Measurements from ENCODE around the gene PRSS36. TPM values are rescaled to one million over a fixed set of nuclear protein-coding genes. Genes with fewer than 3 reads are reported as not detected.

PRSS36 gene
- total RNA-seq, 2 donors from 2014 or later, result 1.3 to 1.9 TPM

DNA sequence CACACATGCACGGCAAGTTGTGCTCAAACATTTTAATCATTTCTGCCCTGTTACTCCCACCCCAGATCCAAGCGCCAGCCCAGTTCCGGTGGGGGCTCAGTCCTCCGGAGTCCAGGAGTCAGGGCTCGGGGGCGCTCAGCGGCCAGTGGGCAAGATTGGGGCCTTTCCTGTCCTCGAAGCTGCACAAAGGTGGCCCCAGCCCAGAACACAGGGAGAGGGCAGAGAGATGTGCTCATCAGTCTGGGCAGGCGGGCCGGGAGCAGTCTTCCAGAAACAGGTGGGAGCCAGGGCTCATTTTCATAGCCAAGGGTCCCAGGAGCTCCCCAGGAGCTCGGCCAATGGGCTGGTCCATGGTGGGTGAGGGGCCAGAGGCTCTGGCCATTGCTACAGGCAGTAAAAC lies 18.4 kb downstream of the PRSS36 start:
- Histone ChIP-seq H3K4me1 (peaks cover 0 to 39% of the 10 kb centered on the region in 2 donors), H3K36me3 (peaks cover 59% of the 10 kb centered on the region), H3K9me3 (no peaks in the 10 kb centered on the region), H3K4me3 (no peak overlapping the region), H3K27ac (no peak overlapping the region), H3K27me3 (no peaks in the 10 kb centered on the region)
- TF ChIP-seq, protein P1, sequence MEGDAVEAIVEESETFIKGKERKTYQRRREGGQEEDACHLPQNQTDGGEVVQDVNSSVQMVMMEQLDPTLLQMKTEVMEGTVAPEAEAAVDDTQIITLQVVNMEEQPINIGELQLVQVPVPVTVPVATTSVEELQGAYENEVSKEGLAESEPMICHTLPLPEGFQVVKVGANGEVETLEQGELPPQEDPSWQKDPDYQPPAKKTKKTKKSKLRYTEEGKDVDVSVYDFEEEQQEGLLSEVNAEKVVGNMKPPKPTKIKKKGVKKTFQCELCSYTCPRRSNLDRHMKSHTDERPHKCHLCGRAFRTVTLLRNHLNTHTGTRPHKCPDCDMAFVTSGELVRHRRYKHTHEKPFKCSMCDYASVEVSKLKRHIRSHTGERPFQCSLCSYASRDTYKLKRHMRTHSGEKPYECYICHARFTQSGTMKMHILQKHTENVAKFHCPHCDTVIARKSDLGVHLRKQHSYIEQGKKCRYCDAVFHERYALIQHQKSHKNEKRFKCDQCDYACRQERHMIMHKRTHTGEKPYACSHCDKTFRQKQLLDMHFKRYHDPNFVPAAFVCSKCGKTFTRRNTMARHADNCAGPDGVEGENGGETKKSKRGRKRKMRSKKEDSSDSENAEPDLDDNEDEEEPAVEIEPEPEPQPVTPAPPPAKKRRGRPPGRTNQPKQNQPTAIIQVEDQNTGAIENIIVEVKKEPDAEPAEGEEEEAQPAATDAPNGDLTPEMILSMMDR (IDR thresholded peaks at IDR 0.05), result no peak
- no peak for DNase-seq (ENCODE audit: low spot score)

DNA sequence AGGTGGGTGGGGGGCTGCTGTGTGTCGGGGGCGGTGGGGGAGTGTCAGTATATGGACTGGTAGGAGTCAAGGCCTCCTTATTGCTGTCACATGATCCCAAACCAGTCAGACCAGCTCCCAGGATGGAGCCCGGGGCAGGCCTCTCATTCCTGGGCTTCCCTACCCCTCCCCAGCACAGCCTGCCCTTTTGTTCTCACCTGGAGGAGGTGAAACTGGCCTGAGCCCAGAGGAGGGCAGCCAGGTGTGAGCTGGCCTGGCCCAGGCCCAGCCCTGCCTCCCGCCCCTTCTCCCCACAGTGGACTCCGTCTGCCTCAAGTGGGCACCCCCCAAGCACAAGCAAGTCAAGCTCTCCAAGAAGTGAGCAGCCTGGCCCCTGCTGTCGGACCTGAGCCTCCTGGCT lies 19.0 kb downstream of the PRSS36 start:
- Histone ChIP-seq H3K27ac (no peak overlapping the region), H3K4me1 (peaks cover 0 to 39% of the 10 kb centered on the region in 2 donors), H3K36me3 (peaks cover 59% of the 10 kb centered on the region), H3K4me3 (no peak overlapping the region), H3K9me3 (no peaks in the 10 kb centered on the region), H3K27me3 (no peaks in the 10 kb centered on the region)
- TF ChIP-seq, protein P1 (IDR thresholded peaks at IDR 0.05), result no peak
- no peak for DNase-seq (ENCODE audit: low spot score)

DNA sequence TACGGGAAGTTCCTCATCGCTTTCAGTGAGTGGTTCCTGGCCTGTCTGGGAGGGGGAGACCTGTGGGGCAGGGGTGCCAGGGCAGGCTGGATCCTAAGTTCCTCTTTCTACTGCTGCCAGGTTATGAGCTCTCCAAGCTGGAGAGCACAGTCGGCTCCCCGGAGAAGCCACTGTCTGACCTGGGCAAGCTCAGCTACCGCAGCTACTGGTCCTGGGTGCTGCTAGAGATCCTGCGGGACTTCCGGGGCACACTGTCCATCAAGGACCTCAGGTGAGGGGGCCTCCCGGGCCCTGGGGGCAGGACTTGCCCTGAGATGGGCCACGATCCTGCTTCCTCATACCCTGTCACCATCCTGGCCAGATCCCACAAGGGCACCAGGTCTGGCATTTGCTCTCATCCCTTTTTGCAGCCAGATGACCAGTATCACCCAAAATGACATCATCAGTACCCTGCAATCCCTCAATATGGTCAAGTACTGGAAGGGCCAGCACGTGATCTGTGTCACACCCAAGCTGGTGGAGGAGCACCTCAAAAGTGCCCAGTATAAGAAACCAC lies 19.5 kb downstream of the PRSS36 start:
- H3K27me3 ChIP-seq, result no peaks in the 10 kb centered on the region
- H3K9me3 ChIP-seq, result no peaks in the 10 kb centered on the region
- H3K36me3 ChIP-seq, result peaks cover 59% of the 10 kb centered on the region
- DNase-seq (ENCODE audit: low spot score), result no peak
- no peak overlapping the region for H3K4me3 ChIP-seq
- peak overlapping the region in 1 of 2 donors; percentile 64 for H3K27ac ChIP-seq
- H3K4me1 ChIP-seq, result peaks cover 0 to 39% of the 10 kb centered on the region in 2 donors
- TF ChIP-seq, protein P1 (IDR thresholded peaks at IDR 0.05), result no peak

DNA sequence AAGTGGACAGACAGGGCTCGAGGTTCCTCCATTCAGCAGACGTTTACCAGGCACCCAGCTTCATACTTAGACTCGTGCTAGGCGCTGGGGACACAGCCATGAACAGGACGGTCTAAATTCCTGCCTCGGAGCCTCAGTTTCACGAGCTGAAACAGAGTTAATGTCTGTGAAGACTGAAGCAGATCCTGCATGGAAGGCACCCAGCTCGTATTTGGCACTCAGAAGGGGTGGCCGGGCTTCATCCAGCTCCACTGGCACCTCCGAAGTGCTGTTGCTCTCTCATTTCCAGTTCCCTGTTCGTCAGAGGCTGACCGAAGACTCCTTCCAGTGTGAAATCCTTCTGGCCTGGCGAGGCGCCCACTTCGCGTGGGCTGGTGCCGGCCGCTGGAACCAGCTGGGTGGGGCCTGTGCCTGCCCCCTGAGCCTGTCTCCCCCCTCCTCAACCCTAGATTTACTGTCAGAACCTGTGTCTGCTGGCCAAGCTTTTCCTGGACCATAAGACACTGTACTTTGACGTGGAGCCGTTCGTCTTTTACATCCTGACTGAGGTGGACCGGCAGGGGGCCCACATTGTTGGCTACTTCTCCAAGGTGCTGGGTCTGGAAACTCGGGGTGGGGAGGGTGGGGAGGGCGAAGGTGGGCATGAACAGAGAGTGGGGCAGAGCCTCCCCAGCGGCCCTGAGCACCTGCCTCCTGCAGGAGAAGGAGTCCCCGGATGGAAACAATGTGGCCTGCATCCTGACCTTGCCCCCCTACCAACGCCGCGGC lies 20.1 kb downstream of the PRSS36 start:
- TF ChIP-seq, protein P1 (IDR thresholded peaks at IDR 0.05), result no peak
- H3K9me3 ChIP-seq, result no peaks in the 10 kb centered on the region
- H3K4me1 ChIP-seq, result peaks cover 0 to 34% of the 10 kb centered on the region in 2 donors
- peaks cover 64% of the 10 kb centered on the region for H3K36me3 ChIP-seq
- peak overlapping the region; percentile 64 for H3K27ac ChIP-seq
- H3K27me3 ChIP-seq, result no peaks in the 10 kb centered on the region
- peak; percentile 74 for DNase-seq (ENCODE audit: low spot score)
- no peak overlapping the region for H3K4me3 ChIP-seq

DNA sequence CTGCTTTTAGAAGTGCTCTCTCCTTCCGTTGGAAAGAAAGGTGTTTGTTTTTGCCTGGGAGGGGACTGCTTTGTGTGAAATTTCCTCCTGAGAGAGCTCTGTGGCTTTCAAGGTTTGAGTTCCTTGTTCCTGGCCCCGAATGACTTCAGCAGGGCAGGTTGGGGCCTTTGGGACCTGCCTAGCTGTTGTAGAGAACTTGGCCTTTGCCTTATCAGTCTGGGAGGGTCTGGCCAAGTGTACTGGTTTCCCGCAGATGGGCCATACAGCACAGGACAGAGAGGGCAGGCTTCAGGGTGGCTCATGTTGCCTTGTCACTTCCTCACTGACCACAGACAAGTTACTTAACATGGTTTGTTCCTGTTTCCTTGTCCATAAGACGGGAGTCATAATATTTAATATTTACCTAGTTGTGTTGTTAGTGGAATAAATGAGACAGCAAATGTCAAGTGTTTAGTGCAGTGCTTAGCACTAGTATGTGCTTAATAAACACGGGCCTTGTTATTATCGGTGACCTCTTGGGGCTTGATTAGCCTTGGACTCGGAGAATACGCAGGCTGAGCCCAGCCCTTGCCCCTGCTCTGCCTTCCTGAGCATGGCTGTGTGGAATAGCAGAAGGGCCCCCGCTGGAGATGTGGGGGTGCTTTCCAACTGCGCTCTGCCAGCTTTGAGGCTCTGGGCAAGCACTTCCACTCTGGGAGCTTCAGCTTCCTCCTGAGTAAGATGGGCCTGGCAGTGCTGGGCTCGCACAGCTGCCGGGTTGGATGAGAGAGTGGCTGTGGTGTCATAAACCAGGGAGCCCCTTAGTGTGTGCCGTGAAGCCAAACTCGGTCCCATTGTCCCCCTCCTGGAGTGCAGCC lies 20.9 kb downstream of the PRSS36 start:
- Histone ChIP-seq H3K36me3 (peaks cover 71% of the 10 kb centered on the region), H3K4me1 (peaks cover 0 to 26% of the 10 kb centered on the region in 2 donors), H3K4me3 (no peak overlapping the region), H3K9me3 (no peaks in the 10 kb centered on the region), H3K27ac (peak overlapping the region; percentile 64), H3K27me3 (no peaks in the 10 kb centered on the region)
- DNase-seq (ENCODE audit: low spot score), result peak; percentile 70
- TF ChIP-seq, protein P1 (IDR thresholded peaks at IDR 0.05), result no peak
